ENCODE results near the gene XRCC4. TPM values are rescaled to one million over a fixed set of nuclear protein-coding genes. Genes with fewer than 3 reads are reported as not detected.
A peak's percentile ranks its signal among the peaks of the same experiment; 100 is the strongest.

XRCC4 gene
- total and polyA plus RNA-seq, 2 of the 13 experiments (the other 11 are each of a cell fraction or from before 2014, with no cell fraction given), result 2.8 to 12.6 TPM

DNA sequence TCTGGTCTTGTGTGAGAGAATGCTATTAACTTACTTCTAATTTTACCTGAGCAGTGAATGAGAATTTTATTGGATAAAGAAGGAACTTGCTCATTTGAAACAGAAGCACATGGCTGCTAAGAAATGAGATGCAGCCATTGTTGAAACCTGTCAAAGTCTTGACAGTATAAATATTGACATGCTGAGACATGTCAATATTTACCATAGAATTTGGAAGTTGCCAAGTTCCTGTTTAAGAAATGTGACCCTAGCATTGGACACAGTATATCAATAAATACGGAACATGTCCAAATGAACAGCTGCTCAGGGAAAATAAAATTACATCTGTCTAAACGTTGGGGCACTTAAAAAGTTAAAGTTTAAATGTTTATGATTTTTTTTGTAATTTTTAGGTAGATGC is 7.8 kb downstream of the XRCC4 start (continued):
- TF ChIP-seq, protein P1, sequence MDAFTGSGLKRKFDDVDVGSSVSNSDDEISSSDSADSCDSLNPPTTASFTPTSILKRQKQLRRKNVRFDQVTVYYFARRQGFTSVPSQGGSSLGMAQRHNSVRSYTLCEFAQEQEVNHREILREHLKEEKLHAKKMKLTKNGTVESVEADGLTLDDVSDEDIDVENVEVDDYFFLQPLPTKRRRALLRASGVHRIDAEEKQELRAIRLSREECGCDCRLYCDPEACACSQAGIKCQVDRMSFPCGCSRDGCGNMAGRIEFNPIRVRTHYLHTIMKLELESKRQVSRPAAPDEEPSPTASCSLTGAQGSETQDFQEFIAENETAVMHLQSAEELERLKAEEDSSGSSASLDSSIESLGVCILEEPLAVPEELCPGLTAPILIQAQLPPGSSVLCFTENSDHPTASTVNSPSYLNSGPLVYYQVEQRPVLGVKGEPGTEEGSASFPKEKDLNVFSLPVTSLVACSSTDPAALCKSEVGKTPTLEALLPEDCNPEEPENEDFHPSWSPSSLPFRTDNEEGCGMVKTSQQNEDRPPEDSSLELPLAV (CRISPR knock-in tag; conservative IDR thresholded peaks at IDR 0.05; ENCODE audit: low read depth), result no peak
- TF ChIP-seq ZNF552 (CRISPR knock-in tag; IDR thresholded peaks at IDR 0.05; ENCODE audit: borderline replicate concordance) (no peak), ZNF7 (CRISPR knock-in tag; IDR thresholded peaks at IDR 0.05) (no peak), SAFB2 (CRISPR knock-in tag; IDR thresholded peaks at IDR 0.05; ENCODE audit: borderline replicate concordance, low read depth) (no peak), ZFYVE20 (CRISPR knock-in tag; IDR thresholded peaks at IDR 0.05; ENCODE audit: borderline replicate concordance, low read depth) (no peak), ZNF282 (IDR thresholded peaks at IDR 0.05; ENCODE audit: partially characterized antibody) (no peak), PHF5A (CRISPR knock-in tag; IDR thresholded peaks at IDR 0.05; ENCODE audit: low read depth, unreplicated experiment) (no peak), HOXA3 (CRISPR knock-in tag; IDR thresholded peaks at IDR 0.05) (no peak), ADNP (CRISPR knock-in tag; IDR thresholded peaks at IDR 0.05) (no peak), ZSCAN31 (CRISPR knock-in tag; IDR thresholded peaks at IDR 0.05; ENCODE audit: low read depth) (no peak), EP300 (IDR thresholded peaks at IDR 0.05; ENCODE audit: low read depth in 2 of 2, low read length in 2 of 2) (peak; percentile 29 to 93; a peak in 3 of 4 replicates), EP300 (CRISPR knock-in tag; IDR thresholded peaks at IDR 0.05; ENCODE audit: borderline replicate concordance) (peak; percentile 69; the same call in 1 of the 2 replicates), ELF1 (CRISPR knock-in tag; IDR thresholded peaks at IDR 0.05) (peak; percentile 37; the same call in 1 of the 2 replicates), ZNF260 (CRISPR knock-in tag; IDR thresholded peaks at IDR 0.05; ENCODE audit: borderline replicate concordance, low read depth) (no peak), ZIK1 (CRISPR knock-in tag; IDR thresholded peaks at IDR 0.05; ENCODE audit: borderline replicate concordance, low read depth) (no peak), ZFP41 (CRISPR knock-in tag; IDR thresholded peaks at IDR 0.05; ENCODE audit: borderline replicate concordance) (no peak)
- TF ChIP-seq, protein P2, sequence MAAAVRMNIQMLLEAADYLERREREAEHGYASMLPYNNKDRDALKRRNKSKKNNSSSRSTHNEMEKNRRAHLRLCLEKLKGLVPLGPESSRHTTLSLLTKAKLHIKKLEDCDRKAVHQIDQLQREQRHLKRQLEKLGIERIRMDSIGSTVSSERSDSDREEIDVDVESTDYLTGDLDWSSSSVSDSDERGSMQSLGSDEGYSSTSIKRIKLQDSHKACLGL (CRISPR knock-in tag; IDR thresholded peaks at IDR 0.05), result no peak
- TF ChIP-seq, protein P3, sequence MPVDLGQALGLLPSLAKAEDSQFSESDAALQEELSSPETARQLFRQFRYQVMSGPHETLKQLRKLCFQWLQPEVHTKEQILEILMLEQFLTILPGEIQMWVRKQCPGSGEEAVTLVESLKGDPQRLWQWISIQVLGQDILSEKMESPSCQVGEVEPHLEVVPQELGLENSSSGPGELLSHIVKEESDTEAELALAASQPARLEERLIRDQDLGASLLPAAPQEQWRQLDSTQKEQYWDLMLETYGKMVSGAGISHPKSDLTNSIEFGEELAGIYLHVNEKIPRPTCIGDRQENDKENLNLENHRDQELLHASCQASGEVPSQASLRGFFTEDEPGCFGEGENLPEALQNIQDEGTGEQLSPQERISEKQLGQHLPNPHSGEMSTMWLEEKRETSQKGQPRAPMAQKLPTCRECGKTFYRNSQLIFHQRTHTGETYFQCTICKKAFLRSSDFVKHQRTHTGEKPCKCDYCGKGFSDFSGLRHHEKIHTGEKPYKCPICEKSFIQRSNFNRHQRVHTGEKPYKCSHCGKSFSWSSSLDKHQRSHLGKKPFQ (CRISPR knock-in tag; IDR thresholded peaks at IDR 0.05; ENCODE audit: insufficient replicate concordance), result no peak
- TF ChIP-seq, protein P4, sequence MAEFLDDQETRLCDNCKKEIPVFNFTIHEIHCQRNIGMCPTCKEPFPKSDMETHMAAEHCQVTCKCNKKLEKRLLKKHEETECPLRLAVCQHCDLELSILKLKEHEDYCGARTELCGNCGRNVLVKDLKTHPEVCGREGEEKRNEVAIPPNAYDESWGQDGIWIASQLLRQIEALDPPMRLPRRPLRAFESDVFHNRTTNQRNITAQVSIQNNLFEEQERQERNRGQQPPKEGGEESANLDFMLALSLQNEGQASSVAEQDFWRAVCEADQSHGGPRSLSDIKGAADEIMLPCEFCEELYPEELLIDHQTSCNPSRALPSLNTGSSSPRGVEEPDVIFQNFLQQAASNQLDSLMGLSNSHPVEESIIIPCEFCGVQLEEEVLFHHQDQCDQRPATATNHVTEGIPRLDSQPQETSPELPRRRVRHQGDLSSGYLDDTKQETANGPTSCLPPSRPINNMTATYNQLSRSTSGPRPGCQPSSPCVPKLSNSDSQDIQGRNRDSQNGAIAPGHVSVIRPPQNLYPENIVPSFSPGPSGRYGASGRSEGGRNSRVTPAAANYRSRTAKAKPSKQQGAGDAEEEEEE (CRISPR knock-in tag; IDR thresholded peaks at IDR 0.05; ENCODE audit: borderline replicate concordance), result no peak
- TF ChIP-seq, protein P5, sequence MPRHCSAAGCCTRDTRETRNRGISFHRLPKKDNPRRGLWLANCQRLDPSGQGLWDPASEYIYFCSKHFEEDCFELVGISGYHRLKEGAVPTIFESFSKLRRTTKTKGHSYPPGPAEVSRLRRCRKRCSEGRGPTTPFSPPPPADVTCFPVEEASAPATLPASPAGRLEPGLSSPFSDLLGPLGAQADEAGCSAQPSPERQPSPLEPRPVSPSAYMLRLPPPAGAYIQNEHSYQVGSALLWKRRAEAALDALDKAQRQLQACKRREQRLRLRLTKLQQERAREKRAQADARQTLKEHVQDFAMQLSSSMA (CRISPR knock-in tag; IDR thresholded peaks at IDR 0.05), result no peak
- TF ChIP-seq, protein P6, sequence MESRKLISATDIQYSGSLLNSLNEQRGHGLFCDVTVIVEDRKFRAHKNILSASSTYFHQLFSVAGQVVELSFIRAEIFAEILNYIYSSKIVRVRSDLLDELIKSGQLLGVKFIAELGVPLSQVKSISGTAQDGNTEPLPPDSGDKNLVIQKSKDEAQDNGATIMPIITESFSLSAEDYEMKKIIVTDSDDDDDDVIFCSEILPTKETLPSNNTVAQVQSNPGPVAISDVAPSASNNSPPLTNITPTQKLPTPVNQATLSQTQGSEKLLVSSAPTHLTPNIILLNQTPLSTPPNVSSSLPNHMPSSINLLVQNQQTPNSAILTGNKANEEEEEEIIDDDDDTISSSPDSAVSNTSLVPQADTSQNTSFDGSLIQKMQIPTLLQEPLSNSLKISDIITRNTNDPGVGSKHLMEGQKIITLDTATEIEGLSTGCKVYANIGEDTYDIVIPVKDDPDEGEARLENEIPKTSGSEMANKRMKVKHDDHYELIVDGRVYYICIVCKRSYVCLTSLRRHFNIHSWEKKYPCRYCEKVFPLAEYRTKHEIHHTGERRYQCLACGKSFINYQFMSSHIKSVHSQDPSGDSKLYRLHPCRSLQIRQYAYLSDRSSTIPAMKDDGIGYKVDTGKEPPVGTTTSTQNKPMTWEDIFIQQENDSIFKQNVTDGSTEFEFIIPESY (CRISPR knock-in tag; IDR thresholded peaks at IDR 0.05), result no peak
